GM21528 (cell line): ENCODE data around the gene PMP22.
A peak's percentile ranks its signal among the peaks of the same experiment; 100 is the strongest.
"Not testable (repeated sequence)": the region's sequence is repeated elsewhere in the genome, so short reads cannot be mapped to it uniquely, and the experiment has no call there.

ENCODE experiments used
- ATAC-seq: cut with Tn5 transposase; IDR thresholded peaks from one replicate; pipeline ENCODE4 v1.9.1; 2021; ENCODE audit warnings: mild to moderate bottlenecking, moderate library complexity; ENCODE audit not compliant: unreplicated experiment, low FRiP score

Gene PMP22

DNA sequence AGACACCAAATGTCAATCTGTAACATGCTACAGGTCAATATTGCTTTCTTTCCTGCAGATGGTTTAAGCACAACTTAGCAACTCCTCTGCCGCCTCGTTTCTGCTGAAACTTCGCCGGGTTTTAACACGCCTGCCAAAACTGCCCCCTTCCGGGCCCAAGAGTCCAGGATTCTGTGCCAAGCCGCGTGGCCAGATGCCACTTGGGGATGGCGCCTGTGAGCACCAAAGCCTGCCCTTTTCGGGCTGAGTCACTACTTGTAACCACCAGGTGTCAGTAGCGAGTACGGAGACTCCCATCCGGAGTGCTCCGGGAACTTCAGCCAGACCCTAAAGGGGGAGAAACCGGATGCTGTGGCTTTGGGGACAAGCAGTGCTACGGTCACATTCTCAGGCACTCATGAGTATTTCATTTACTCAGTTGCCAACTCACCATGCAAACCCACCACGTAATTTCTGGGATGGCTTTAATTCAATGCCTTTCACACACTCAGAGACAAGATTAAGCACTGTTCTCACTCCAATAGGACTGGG is 7.8 kb downstream of the PMP22 start:
- ATAC-seq, result peak; percentile 79

DNA sequence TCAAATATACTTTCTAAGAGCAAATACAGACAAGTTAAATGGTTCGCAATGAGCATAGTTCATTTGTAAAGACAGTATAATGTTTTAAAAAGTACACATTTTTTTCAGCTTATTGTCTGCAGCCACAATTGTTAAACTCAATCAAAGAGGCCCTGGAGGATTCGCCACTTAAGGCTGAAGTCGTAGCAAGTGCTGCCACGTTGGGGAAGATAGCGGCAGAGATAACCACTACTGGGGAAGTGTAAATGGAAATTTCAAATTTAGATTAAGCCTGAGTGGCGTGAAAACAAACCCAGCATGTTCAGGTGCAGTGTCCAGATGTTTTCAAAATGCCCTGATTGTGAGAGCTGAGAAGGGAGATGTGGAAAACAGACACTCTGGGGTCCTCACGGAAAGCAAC is 8.4 kb downstream of the PMP22 start:
- no peak for ATAC-seq

DNA sequence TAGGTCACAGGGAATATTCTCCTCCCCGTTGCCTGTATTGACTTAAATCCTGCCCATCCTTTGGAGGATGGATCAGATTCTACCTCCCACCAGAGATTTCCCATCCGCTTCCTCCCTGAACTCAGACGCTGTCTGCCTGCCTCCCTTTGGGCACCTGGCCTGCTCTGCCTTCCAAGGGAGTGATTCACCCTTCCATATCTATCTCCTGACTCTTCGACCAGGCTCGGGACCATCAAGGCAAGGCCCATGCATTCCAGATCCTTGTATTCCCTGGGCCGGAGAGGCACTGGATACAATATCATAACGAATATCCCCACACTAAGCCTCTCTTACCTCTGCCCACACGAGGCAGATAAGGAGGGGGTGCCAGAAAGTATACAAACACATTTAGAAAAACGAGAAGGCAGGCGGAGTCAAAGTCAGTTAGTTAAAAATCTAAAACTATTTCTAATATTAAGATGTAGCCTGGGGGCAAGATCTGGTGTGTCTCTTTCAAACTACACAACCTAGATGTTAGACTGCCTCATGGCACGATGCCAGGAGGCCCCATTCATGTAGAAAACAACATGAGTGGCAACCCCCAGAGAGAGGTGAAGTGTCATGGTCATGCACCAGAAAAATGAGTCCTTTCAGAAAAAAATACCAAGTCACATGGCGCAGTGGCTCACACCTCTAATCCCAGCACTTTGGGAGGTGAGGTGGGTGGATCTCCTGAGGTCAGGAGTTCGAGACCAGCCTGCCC is 9.2 kb downstream of the PMP22 start:
- ATAC-seq, result no peak

DNA sequence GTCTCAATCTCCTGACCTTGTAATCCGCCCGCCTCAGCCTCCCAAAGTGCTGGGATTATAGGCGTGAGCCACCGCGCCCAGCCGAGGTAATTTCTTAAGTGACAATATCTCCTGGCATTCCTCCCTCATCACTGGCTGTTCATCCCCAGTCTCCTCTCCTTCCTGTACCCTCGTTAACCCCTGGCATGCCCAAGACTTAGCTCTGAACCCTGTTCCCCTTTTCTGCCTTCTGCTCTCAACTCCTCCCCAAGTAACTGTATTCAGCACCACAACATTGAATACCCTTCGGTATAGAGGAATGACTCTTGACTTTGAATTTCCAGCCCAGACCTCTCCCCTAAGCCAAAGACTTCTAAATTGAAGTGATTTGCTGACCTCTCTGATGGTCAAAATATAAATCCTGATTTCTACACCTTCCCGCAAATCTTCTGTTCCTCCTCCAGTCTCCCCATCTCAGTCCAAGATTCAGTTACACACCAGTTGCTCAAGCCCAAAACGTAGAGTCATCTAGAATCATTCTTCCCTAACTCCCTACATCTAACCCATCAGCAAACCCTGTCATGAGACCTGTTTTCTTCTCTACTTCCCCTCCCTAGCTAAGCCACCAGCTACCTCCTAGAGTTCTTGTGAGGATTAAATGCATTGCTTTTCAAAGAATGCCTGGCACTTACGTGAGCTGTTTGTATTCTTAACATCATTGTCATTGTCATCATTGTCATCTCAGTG is 14.8 kb downstream of the PMP22 start:
- no peak for ATAC-seq

DNA sequence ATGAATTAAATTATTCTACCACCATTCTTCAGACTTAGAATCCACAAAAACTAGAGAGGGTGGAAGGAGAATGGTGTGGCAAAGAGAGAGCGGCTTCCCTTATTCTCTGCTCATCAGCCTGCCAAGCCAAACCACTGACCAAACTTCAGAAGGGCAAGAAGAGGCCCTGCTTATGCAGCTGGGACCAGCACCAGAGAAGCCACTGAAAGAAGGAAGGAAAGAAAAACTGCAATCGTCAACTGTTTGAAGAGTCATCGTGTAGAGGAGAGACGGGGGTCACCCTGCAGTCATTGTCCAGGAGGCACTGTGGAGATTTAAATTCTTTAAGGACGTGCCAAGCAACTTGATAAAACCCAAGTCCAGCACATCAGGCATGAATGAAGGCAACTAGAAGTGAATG is 15.6 kb downstream of the PMP22 start:
- ATAC-seq, result no peak

DNA sequence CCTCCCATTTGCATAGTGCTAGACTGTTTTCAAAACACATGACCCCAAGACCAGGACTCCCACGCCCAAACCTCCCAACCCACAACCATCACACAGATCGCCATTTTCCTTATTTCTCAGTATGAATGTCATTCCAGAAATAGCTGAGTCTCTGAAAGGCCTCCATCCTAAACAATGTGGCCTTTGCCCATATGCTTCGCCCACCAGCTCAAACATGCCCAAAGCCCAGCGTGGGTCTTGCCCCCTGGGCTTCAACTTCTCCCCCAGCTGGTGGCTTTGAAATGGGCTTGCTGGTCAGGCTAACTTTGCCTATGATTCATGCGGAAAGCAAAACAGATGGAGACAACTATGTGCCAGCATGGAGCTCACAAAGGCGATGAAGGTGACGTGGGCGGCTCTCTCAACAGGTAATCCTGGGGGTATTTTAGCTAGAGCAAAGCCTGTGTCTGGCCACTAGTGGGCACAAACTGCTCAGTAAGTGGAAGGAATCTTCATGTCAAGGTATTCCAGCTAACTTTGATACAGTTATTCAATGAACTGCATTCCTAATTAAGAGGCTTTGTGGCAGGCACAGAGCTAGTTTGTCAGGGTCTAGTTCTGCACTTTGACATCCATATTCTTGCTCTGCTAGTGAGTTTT is 17.1 kb downstream of the PMP22 start:
- no peak for ATAC-seq

DNA sequence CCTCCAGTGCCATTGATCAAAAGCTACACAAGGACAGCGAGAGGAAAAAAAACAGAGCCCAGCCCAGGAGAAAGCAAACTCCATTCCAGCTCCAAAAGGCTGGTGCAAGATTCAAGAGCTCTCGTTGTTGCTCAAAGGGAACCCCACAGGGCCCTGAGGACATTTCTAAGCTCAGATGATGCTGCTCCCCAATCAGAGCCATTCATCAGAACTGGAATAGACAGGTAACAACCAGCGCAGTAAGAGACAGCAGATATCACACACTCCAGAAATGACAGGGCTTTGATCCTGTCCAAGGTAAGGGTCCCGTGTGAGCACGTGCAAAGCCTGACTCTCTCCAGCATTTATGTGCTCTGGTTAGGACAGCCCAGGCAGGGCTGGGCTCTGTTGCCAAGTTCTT is 20.1 kb downstream of the PMP22 start:
- no peak for ATAC-seq

DNA sequence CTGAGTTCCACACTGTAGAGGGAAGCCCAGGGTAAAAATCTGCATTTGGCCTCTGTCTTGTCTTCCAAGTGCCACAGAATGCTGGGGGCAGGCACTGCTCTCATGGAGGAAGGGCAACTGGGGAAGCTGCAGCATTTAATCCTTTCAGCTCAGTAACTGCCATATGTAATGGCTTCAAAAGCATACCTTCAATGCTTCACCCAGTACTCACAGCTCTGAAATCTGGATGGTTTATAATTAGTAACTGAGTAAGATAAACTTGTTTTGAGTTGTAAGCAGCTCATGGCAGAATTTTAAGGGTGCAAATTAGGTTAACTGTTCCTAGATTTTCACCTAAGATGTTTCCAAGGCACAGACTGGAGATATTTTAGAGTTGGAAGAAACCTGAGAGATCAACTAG is 24.5 kb downstream of the PMP22 start:
- ATAC-seq, result no peak

DNA sequence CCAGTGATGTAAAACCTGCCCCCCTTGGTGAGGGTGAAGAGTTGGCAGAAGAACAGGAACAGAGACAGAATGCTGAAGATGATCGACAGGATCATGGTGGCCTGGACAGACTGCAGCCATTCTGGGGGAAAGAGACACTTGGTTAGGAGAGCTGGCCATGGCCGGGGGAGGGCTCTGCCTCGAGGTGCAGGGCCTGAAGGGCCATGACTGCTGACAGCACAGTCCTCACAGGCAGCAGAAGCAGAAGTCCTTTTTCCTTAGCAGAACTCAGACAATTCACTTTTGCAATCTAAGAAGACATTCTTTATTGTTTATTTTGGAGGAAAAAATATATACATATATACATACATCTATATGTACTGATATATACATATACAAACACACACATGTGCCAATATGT is 25.6 kb downstream of the PMP22 start:
- ATAC-seq, result no peak

DNA sequence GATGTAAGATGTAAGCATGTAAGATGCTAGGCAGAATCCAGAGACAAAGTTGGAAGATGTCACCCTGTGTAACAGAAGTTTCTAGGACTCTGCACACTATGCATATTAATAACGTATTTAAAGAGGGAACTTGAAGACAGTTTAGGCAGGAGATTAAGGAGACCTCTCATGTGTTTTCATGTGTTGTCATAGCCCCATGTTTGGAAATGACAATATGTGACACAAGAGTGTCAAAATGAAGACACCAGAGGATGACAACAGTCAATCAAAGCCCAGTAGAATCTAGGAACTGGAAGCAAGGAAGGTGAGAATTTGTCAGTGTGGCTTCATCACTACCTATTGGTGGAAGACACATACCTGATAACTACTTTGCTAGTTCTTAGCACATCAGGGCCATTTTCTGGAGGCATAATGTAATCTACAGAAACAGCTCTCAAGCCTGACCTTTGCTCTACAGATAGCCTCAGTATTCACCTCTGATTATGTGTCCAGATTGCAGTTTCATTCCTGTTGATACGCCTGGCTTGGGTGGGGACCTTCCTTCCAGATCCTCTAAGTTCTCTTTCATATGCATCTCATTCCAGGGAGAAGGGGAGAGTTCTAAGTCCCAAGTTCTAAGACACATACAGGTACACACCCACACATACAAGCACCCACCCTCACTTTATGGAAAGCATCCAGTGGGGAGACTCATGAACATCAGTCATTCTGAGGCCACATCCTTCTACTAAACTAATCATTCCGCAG is 26.3 kb downstream of the PMP22 start:
- ATAC-seq, result no peak

DNA sequence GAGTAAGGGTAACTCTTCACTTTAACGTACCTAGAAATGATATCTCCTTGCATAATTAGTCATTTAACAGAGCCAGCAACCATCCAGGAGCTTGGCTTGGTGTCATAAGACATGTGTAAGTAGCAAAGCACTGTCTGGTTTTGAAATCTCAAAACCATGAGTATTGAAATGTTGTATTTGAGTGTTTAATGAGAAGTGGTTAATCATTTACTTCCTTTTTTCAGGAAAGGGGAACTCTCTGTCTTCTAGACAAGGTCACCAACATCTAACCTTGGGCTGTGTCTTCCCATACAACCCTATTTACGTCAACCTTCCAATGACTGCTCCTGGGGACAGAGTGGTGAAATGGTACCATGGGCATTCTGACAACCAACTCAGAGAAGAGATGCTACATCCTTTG is 27.1 kb downstream of the PMP22 start:
- ATAC-seq, result no peak

DNA sequence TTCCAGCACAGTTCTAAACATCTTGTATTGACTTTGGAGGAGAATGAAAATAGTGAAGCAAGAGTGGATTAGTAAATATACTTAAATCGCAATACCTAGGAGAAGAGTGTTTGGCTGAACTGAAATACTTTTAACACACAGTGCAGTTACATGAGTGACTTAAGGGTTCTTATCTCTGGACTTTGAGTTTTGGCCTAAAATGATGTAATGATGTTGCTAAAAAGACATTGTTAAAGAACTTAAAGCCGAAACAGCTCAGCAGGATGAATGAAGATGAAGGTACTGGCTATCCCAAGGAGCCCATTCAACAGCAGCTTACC is 28.1 kb downstream of the PMP22 start:
- ATAC-seq, result no peak

DNA sequence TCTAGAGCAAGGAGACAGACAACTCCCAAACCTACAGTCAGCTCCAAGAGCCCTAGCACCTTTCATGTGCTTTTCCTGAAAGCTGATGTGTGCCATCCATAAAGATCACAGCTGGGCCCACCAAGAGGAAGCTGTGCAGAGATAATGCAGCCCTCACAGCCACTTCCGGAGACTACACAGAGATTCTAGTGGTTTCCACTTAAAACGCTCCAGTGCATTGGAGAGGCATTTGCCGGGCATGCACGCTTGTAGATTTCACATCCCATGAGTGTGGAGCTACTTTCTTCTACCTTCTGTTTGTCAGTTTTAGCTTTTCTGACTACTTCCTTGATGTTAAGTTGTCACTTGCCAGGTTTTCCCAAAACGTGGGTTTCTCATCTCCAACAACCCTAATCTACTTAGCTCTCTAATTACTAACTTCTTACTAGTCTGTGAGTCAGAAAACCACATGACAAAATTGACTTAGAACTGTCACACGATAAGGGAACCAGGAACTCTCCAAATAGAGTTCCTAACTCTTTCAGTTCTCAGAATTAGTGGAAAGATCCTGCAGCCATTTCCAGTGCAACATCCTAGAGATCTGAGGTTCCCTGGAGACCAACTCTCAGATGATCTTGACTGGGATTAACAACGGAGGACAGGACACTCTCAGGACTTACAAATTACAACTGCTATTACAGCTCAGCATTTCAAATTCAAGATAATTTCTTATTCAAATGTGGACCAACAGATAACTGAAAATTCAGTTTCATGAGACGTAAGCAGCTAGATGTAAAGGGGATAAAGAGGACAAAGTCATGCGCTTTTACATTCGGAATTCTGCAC is 28.6 kb downstream of the PMP22 start:
- ATAC-seq, result no peak

DNA sequence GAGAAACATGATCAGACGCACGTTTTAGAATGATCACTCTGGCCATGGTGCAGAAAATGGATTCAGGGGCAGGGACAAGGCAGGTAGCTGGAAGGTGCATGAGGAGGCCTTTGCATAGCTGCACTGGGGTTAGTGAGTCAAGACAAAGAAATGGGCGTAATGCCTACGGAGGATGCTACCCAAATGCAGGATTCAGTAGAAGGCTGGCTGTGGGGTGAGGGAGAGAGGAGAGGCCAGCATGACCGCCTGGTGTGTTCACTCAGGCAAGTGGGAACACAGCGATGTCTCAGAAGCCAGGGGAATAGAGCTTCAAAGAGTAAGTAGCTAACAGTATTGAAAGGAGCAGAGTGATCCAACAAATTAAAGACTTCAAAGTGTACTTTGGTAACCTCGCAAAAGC is 31.2 kb downstream of the PMP22 start:
- no peak for ATAC-seq

DNA sequence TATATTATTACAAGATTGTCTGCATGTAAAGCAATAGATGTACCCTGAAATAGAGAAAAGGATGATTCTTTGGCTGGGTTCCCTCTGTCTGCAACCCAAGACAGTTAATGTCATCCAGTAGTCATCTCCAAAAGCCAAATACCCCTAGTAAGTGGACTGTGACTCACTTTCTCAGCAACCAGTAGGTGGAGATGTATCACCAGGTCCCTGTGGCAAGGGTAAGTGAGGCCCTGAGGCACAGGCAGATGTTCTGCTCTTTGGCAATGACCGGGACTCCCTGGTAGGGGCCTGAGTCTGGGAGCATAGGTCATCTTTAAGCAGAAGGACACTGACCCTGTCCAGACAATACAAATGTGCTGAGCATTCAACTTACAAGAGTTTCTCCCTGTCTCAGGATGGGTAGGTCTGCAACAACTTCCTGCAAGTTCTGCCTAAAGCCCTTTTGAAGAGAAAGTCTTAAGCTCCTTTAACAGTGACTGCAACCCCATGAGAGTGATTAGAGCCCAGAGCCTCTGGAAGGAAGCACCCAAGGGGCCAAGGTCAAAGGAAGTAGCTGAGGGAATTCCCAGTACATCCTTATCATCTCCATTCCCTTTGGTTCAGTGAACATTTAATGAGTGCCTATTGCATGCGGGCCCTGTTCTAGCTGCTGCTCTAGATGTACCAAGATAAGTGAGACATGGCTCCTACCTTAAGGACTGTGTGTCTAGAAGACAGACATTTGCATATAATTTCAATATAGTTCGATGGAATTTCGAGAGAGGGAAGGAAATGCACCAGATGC is 31.9 kb downstream of the PMP22 start:
- ATAC-seq, result no peak

DNA sequence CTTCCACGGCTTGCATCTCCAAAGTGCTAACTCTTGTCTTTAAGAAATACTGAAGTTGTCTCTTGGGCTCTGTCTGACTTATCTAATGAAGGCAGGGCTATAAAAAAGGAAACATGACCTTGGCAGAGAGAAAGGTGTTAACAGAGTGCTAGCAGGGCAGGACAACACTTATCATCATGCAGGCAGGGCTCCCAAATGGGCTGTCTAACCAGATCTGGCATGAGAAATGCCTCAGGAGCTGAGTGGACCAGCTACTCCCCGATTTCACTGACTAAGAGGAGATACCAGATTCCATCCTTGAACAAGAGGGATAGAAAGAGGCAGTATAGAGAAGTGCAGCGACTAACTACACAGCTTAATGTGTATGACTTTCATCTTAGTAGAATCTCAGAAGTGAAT is 32.6 kb downstream of the PMP22 start:
- no peak for ATAC-seq

DNA sequence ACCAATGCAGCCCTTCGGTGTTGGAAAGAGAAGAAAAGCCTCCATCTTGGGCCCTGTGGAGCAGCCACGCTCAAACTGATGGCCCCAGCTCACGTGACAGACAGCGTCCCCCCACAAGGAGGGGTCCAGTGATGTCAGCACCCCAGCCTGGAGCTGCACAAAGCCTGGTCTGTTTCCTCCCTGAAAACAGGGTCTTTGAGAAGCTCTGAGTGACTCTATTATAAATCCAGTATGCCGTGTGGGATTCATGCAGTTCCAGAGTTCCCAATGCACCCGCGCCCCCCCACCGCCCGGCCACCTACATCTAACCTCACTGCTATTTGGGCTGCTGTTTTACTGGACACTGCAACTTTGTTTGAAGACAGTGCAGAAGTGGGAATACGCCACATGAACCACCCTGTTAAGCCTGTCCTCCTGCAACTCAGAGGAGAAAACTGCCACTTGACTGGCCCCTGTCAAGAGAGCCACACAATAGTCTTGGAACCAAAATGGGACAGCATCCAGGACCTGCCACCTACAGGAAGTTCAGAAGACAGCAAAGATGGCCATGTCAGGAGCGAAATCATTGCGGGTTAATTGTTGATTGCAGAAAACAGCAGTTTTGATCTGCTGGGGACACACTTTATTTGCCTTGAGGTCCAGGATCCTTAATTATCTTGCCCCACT is 33.1 kb downstream of the PMP22 start:
- ATAC-seq, result no peak

DNA sequence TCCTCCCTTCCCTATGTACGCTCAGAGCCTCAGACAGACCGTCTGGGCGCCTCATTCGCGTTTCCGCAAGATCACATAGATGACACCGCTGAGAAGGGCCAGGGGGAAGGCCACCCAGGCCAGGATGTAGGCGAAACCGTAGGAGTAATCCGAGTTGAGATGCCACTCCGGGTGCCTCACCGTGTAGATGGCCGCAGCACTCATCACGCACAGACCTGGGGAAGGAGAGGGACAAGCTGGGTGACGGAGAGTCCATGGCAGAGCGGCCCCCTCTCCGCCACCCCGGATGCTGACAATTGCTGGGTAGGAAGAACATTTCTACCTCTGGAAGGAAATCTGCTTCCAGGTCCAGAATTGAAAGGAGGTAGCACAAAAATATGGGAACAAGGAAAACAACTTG is 34.3 kb downstream of the PMP22 start:
- ATAC-seq, result no peak

DNA sequence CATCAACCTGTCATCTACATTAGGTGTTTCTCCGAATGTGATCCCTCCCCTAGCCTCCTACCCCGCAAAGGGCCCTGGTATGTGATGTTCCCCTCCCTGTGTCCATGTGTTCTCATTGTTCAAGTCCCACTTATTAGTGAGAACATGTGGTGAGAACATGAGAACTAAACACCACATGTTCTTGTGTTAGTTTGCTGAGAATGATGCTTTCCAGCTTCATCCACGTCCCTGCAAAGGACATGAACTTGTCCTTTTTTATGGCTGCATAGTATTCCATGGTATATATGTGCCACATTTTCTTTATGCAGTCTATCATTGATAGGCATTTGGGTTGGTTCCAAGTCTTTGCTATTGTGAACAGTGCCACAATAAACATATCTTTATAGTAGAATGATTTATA is 43.3 kb downstream of the PMP22 start:
- ATAC-seq, result not testable (repeated sequence)
